ENCODE measurements around the gene MGAT5B.

The MGAT5B gene

GRCh38 chr17:76988796-76989195 is 120.6 kb downstream of the MGAT5B start:
- DNase-seq, result no peak

- no peak for DNase-seq
Measured at GRCh38 chr17:76989519-76989918, 121.3 kb downstream of the MGAT5B start.

- DNase-seq, result no peak
Measured at GRCh38 chr17:76992891-76993290, 124.7 kb downstream of the MGAT5B start.

GRCh38 chr17:76993651-76994050 is 125.4 kb downstream of the MGAT5B start:
- no peak for DNase-seq

GRCh38 chr17:76994237-76994637 is 126.0 kb downstream of the MGAT5B start:
- no peak for DNase-seq

GRCh38 chr17:76995387-76996105 is 127.3 kb downstream of the MGAT5B start:
- DNase-seq, result no peak

- no peak for DNase-seq
Measured at GRCh38 chr17:76996741-76997694, 128.8 kb downstream of the MGAT5B start.

- DNase-seq, result no peak
Measured at GRCh38 chr17:76997981-76998531, 129.9 kb downstream of the MGAT5B start.

GRCh38 chr17:76998839-76999238 is 130.6 kb downstream of the MGAT5B start:
- DNase-seq, result no peak
